Osteoblast (primary cell): ENCODE measurements around the gene CDK18. TPM values are rescaled to one million over a fixed set of nuclear protein-coding genes. Genes with fewer than 3 reads are reported as not detected.

Experiments
- DNase-seq: peaks from one replicate; pipeline ENCODE4 v3.0.0; 2011; ENCODE audit warnings: low spot score, mixed read lengths; ENCODE audit not compliant: insufficient read length; ENCODE audit errors: missing footprints
- H2AFZ ChIP-seq: 2 replicates; pipeline ENCODE4 v1.6.0; 2011; ENCODE audit warnings: mild to moderate bottlenecking, low read length
- H3K27ac ChIP-seq: 2 replicates; pipeline ENCODE4 v1.5.1; 2011; ENCODE audit warnings: mild to moderate bottlenecking, low read depth, low read length, moderate library complexity
- H3K27me3 ChIP-seq: 2 replicates; pipeline ENCODE4 v1.6.0; 2012; ENCODE audit warnings: mild to moderate bottlenecking, control low read depth, inconsistent platforms, low read length, moderate library complexity; ENCODE audit not compliant: insufficient read depth
- H3K36me3 ChIP-seq: 2 replicates; pipeline ENCODE4 v1.5.1; 2011; ENCODE audit warnings: mild to moderate bottlenecking, low read length, control low read depth, moderate library complexity; ENCODE audit not compliant: insufficient read depth
- H3K4me1 ChIP-seq: 2 replicates; pipeline ENCODE4 v1.5.1; 2011; ENCODE audit warnings: mild to moderate bottlenecking, low read length, control low read depth, moderate library complexity; ENCODE audit not compliant: insufficient read depth
- H3K4me2 ChIP-seq: 2 replicates; pipeline ENCODE4 v1.6.0; 2011; ENCODE audit warnings: mild to moderate bottlenecking, low read length; ENCODE audit not compliant: insufficient read depth
- H3K4me3 ChIP-seq: fragments of 200-600 bp; sonication (generic); 3 replicates; pipeline ENCODE4 v1.5.1; 2012; ENCODE audit warnings: mild to moderate bottlenecking, low read length, inconsistent platforms; ENCODE audit not compliant: insufficient read depth
- H3K79me2 ChIP-seq: 2 replicates; pipeline ENCODE4 v1.6.0; 2012; ENCODE audit warnings: mild to moderate bottlenecking, low read length, control low read depth, inconsistent platforms; ENCODE audit not compliant: insufficient read depth
- H3K9me3 ChIP-seq: 2 replicates; pipeline ENCODE4 v1.5.1; 2011; ENCODE audit warnings: low read depth, low read length, control low read depth
- H4K20me1 ChIP-seq: 2 replicates; pipeline ENCODE4 v1.6.0; 2012; ENCODE audit warnings: mild to moderate bottlenecking, low read length, control low read depth; ENCODE audit not compliant: insufficient read depth
- CTCF ChIP-seq: IDR thresholded peaks from 2 replicates; pipeline ENCODE4 v1.5.1; 2011; ENCODE audit warnings: mild to moderate bottlenecking, low read depth, low read length, moderate library complexity; ENCODE audit errors: extremely low read depth
- total RNA-seq: library from RNA; depleted of rRNA; stranded (reverse); fragments of >200 nt; gene quantifications from 2 replicates; pipeline ENCODE4 v1.2.3, GENCODE V29; 2012

The CDK18 gene
- total RNA-seq, 1 donor = 0.72 TPM

- Histone ChIP-seq H2AFZ (no peak overlapping the region), H3K4me1 (no peaks in the 10 kb centered on the region), H3K36me3 (no peaks in the 10 kb centered on the region), H3K27me3 (peaks cover 77% of the 10 kb centered on the region), H3K4me3 (no peak overlapping the region), H3K9me3 (no peaks in the 10 kb centered on the region), H4K20me1 (no peaks in the 10 kb centered on the region), H3K79me2 (no peaks in the 10 kb centered on the region), H3K4me2 (no peak overlapping the region), H3K27ac (no peak overlapping the region)
- TF ChIP-seq CTCF = no peak
- no peak for DNase-seq
Measured at GRCh38 chr1:205570796-205571537, 66.5 kb downstream of the CDK18 start.

- Histone ChIP-seq H3K27me3 (peaks cover 79% of the 10 kb centered on the region), H3K4me1 (no peaks in the 10 kb centered on the region), H3K4me3 (no peak overlapping the region), H3K4me2 (no peak overlapping the region), H3K79me2 (no peaks in the 10 kb centered on the region), H3K36me3 (no peaks in the 10 kb centered on the region), H4K20me1 (no peaks in the 10 kb centered on the region), H3K9me3 (no peaks in the 10 kb centered on the region), H2AFZ (no peak overlapping the region), H3K27ac (no peak overlapping the region)
- no peak for DNase-seq
- TF ChIP-seq CTCF = no peak
Measured at GRCh38 chr1:205571747-205572146, 67.3 kb downstream of the CDK18 start.

- no peak for DNase-seq
- H3K79me2 ChIP-seq = no peaks in the 10 kb centered on the region
- H4K20me1 ChIP-seq = no peaks in the 10 kb centered on the region
- H3K4me3 ChIP-seq = no peak overlapping the region
- peaks cover 77% of the 10 kb centered on the region for H3K27me3 ChIP-seq
- H3K4me1 ChIP-seq = no peaks in the 10 kb centered on the region
- no peaks in the 10 kb centered on the region for H3K9me3 ChIP-seq
- no peak overlapping the region for H3K27ac ChIP-seq
- no peaks in the 10 kb centered on the region for H3K36me3 ChIP-seq
- no peak overlapping the region for H3K4me2 ChIP-seq
- no peak for TF ChIP-seq CTCF
- H2AFZ ChIP-seq = no peak overlapping the region
Measured at GRCh38 chr1:205572421-205572820, 68.0 kb downstream of the CDK18 start.

GRCh38 chr1:205575294-205575885 is 70.9 kb downstream of the CDK18 start:
- no peaks in the 10 kb centered on the region for H4K20me1 ChIP-seq
- H3K79me2 ChIP-seq = no peaks in the 10 kb centered on the region
- no peaks in the 10 kb centered on the region for H3K4me1 ChIP-seq
- H3K9me3 ChIP-seq = no peaks in the 10 kb centered on the region
- no peak overlapping the region for H3K4me3 ChIP-seq
- peaks cover 74% of the 10 kb centered on the region for H3K27me3 ChIP-seq
- H3K36me3 ChIP-seq = no peaks in the 10 kb centered on the region
- no peak for DNase-seq
- no peak for TF ChIP-seq CTCF
- H3K4me2 ChIP-seq = no peak overlapping the region
- H3K27ac ChIP-seq = no peak overlapping the region
- no peak overlapping the region for H2AFZ ChIP-seq
